SU-DHL-6 (cell line): ENCODE results near the gene PTPRN2.

Source experiments
- EZH2phosphoT487 ChIP-seq: fragments of 200-600 bp; sonication (generic), shearing (Covaris generic); conservative IDR thresholded peaks from 2 replicates; pipeline ENCODE4 v1.6.1; 2018; ENCODE audit warnings: mild to moderate bottlenecking, antibody characterized with exemption, low read length, moderate library complexity, mixed read lengths
- TF ChIP-seq, protein P1 (sequence below): fragments of 200-600 bp; sonication (generic); IDR thresholded peaks from one replicate; pipeline ENCODE4 v1.5.1; 2017; ENCODE audit warnings: antibody characterized with exemption, mild to moderate bottlenecking, low read length, moderate library complexity; ENCODE audit not compliant: insufficient read depth, poor library complexity, severe bottlenecking

DNA sequence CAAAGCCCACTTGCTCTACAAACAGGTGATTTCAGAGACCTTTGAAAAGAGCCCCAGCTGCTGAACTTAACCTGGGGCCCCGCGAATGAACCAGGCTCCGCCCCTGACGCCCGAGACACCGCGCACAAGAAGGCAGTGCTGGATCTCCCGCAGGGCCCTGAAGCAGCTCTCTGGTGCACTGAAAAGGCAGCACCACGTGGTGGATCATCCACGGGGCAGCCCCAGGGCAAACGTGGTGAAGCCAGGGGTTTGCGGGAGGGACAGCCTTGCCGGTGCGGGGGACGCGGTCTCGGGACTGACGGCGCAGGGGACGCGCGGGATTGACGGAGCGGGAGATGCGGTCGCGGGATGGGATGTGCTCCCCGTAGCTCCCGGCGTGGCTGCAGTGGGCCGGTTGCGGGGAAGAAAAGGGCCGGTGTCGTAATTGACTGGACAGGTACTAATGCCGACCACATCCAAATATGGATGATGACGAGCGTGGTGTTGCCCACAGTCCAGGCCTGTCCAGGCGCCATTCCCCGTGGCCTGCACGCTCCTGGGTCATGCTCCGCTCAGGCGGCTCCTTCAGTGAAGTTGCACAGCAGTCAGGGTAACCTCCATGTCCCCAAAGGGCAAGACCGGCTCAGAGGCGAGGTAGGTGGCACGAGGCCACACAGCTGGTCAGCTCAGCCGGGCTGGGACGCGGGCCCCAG lies 829.7 kb downstream of the PTPRN2 start:
- TF ChIP-seq, protein P1, sequence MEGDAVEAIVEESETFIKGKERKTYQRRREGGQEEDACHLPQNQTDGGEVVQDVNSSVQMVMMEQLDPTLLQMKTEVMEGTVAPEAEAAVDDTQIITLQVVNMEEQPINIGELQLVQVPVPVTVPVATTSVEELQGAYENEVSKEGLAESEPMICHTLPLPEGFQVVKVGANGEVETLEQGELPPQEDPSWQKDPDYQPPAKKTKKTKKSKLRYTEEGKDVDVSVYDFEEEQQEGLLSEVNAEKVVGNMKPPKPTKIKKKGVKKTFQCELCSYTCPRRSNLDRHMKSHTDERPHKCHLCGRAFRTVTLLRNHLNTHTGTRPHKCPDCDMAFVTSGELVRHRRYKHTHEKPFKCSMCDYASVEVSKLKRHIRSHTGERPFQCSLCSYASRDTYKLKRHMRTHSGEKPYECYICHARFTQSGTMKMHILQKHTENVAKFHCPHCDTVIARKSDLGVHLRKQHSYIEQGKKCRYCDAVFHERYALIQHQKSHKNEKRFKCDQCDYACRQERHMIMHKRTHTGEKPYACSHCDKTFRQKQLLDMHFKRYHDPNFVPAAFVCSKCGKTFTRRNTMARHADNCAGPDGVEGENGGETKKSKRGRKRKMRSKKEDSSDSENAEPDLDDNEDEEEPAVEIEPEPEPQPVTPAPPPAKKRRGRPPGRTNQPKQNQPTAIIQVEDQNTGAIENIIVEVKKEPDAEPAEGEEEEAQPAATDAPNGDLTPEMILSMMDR = no peak
- TF ChIP-seq EZH2phosphoT487 = no peak
